Lower leg skin (tissue), 4 donors: ENCODE results near the gene CREB1. TPM values are rescaled to one million over a fixed set of nuclear protein-coding genes. Genes with fewer than 3 reads are reported as not detected.

Experiments used
- DNase-seq, 2 donors: peaks; one replicate each; pipeline ENCODE4 v3.0.0-alpha.2; 2019; ENCODE audit warnings: low spot score in 2 of 2
- H3K4me3 ChIP-seq: fragments of 200-600 bp; sonication (generic); 2 replicates; pipeline ENCODE4 v1.5.1; 2017; ENCODE audit warnings: mild to moderate bottlenecking, low read depth; ENCODE audit not compliant: poor library complexity, severe bottlenecking
- CTCF ChIP-seq, 3 donors: fragments of 450-650 bp; IDR thresholded peaks; one replicate each; pipeline ENCODE4 v1.5.1; 2016; ENCODE audit warnings: antibody characterized with exemption in 3 of 3, mild to moderate bottlenecking in 3 of 3, moderate library complexity in 2 of 3
- POLR2A ChIP-seq, 2 donors: fragments of 450-650 bp; IDR thresholded peaks; one replicate each; pipeline ENCODE4 v1.6.1; 2016 to 2017; ENCODE audit warnings: antibody characterized with exemption in 2 of 2, mild to moderate bottlenecking in 1 of 2, moderate library complexity in 1 of 2
- WGBS, 2 donors: methylation state at CpG; one replicate each; pipeline ENCODE4 v1.1.5; 2018; 5-methylcytosine and 5-hydroxymethylcytosine counted together
- intact Hi-C: fragments of 100-400 bp; cut with DNase I; formaldehyde crosslinking; loops from one replicate; pipeline ENCODE4 v1.15.0; 2023; ENCODE audit warnings: low total_unique reads
- total RNA-seq, 4 donors: library from RNA; depleted of rRNA; stranded (reverse); fragments of >200 nt; gene quantifications; one replicate each; pipeline ENCODE4 v1.1.0, GENCODE V29; 2016

The CREB1 gene
- total RNA-seq, 4 donors from 2014 or later = 31.9 to 73.0 (median 46.9) TPM

- no peak for DNase-seq
- intact Hi-C loops = no loop called here
- 56 to 57% methylated on average over 2 of the region's 2 CpGs for WGBS, 2 donors
- H3K4me3 ChIP-seq = no peak overlapping the region
- TF ChIP-seq CTCF (IDR thresholded peaks at IDR 0.05) (no peak), POLR2A (IDR thresholded peaks at IDR 0.05) (no peak)
Measured at GRCh38 chr2:207533461-207534008, 3.8 kb downstream of the CREB1 start.

GRCh38 chr2:207534417-207534816 lies 4.7 kb downstream of the CREB1 start:
- H3K4me3 ChIP-seq = no peak overlapping the region
- WGBS, 2 donors = 88 to 90% methylated on average over 3 of the region's 3 CpGs
- no peak for DNase-seq
- intact Hi-C loops = no loop called here
- TF ChIP-seq CTCF (IDR thresholded peaks at IDR 0.05) (no peak), POLR2A (IDR thresholded peaks at IDR 0.05) (no peak)

GRCh38 chr2:207539470-207539869 lies 9.7 kb downstream of the CREB1 start:
- intact Hi-C loops = no loop called here
- TF ChIP-seq CTCF (IDR thresholded peaks at IDR 0.05) (no peak), POLR2A (IDR thresholded peaks at IDR 0.05) (no peak)
- WGBS, 2 donors = 85 to 91% methylated on average over 2 of the region's 2 CpGs
- no peak overlapping the region for H3K4me3 ChIP-seq
- no peak for DNase-seq

- DNase-seq = no peak
- WGBS, 2 donors = 48 to 86% methylated on average over 2 of the region's 2 CpGs
- no peak overlapping the region for H3K4me3 ChIP-seq
- intact Hi-C loops = no loop called here
- TF ChIP-seq POLR2A (IDR thresholded peaks at IDR 0.05) (no peak), CTCF (IDR thresholded peaks at IDR 0.05) (no peak)
Measured at GRCh38 chr2:207540431-207540830, 10.7 kb downstream of the CREB1 start.

GRCh38 chr2:207541933-207542332 lies 12.2 kb downstream of the CREB1 start:
- DNase-seq = no peak
- H3K4me3 ChIP-seq = no peak overlapping the region
- 99% methylated on average over 2 of the region's 2 CpGs for WGBS, 2 donors
- TF ChIP-seq POLR2A (IDR thresholded peaks at IDR 0.05) (no peak), CTCF (IDR thresholded peaks at IDR 0.05) (no peak)
- intact Hi-C loops = no loop called here

- 96 to 97% methylated on average over 3 of the region's 3 CpGs for WGBS, 2 donors
- DNase-seq = no peak
- H3K4me3 ChIP-seq = no peak overlapping the region
- intact Hi-C loops = no loop called here
- TF ChIP-seq CTCF (IDR thresholded peaks at IDR 0.05) (no peak), POLR2A (IDR thresholded peaks at IDR 0.05) (no peak)
Measured at GRCh38 chr2:207543272-207543671, 13.5 kb downstream of the CREB1 start.
